ENCODE data around the gene KRTAP5-4. TPM values are rescaled to one million over a fixed set of nuclear protein-coding genes. Genes with fewer than 3 reads are reported as not detected.

The KRTAP5-4 gene
- total RNA-seq, 1 experiment from 2014 or later: not detected

DNA sequence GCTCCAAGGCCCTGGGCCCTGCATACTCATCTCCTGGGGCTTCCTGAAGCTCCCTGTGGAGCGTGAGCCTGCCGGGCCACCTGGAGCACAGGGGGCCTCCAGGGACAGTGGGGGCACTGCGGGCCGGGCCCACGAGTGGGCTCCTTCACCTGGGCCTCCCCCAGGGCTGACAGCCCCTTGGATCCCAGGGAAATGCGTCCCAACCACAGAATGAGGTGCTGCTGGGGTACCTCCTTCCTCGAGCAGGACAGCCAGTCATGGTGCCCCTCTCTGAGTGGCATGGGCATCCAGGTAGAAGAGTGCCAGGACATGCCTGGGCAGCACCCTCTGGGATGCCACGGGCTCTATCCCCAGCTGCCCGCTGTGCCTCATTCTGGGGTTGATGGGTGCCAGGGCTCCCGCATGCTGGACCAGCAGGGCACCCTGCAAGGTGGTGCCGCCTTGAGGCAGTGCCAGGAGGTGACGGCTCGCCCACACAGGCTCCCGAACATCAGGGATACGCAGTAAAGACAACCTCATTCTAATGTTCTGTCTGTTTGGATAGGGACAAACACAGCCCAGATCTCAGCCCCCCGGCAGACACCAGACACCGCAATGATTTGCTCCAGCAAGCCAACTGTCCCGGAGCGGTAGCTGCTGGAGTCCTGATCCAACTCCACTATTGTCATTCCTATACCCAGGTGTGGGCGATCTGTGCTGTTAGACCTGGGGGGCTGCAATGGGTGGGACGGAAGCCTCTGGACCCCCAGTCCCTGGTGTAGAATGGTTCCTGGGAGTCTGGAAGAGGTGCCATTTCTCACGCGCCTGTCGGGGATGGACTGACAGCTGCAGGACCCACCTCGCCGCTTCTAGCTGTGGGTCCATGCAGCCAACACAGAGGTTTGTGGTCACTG is 33.5 kb upstream of the KRTAP5-4 start:
- H3K36me3 Mint-ChIP-seq (ENCODE audit: insufficient read depth, unreplicated experiment): no peaks in the 10 kb centered on the region
- H3K4me3 Mint-ChIP-seq (ENCODE audit: low read depth, unreplicated experiment): no peak overlapping the region
- DNase-seq: no peak
- H3K27me3 Mint-ChIP-seq (ENCODE audit: unreplicated experiment): peaks cover 90% of the 10 kb centered on the region
- H3K9me3 Mint-ChIP-seq (ENCODE audit: low read depth, unreplicated experiment): no peaks in the 10 kb centered on the region
- no peaks in the 10 kb centered on the region for H3K4me1 Mint-ChIP-seq (ENCODE audit: low read depth, unreplicated experiment)
- no peak overlapping the region for H3K27ac Mint-ChIP-seq (ENCODE audit: unreplicated experiment)
- intact Hi-C loops (cut with micrococcal nuclease; ENCODE audit: unreplicated experiment): no loop called here
- CTCF ChIA-PET: no interaction called here
- TF ChIP-seq, protein P1, sequence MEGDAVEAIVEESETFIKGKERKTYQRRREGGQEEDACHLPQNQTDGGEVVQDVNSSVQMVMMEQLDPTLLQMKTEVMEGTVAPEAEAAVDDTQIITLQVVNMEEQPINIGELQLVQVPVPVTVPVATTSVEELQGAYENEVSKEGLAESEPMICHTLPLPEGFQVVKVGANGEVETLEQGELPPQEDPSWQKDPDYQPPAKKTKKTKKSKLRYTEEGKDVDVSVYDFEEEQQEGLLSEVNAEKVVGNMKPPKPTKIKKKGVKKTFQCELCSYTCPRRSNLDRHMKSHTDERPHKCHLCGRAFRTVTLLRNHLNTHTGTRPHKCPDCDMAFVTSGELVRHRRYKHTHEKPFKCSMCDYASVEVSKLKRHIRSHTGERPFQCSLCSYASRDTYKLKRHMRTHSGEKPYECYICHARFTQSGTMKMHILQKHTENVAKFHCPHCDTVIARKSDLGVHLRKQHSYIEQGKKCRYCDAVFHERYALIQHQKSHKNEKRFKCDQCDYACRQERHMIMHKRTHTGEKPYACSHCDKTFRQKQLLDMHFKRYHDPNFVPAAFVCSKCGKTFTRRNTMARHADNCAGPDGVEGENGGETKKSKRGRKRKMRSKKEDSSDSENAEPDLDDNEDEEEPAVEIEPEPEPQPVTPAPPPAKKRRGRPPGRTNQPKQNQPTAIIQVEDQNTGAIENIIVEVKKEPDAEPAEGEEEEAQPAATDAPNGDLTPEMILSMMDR (IDR thresholded peaks at IDR 0.05; ENCODE audit: unreplicated experiment): no peak
- no TSS peak for BruUV-seq (replicated peaks)

DNA sequence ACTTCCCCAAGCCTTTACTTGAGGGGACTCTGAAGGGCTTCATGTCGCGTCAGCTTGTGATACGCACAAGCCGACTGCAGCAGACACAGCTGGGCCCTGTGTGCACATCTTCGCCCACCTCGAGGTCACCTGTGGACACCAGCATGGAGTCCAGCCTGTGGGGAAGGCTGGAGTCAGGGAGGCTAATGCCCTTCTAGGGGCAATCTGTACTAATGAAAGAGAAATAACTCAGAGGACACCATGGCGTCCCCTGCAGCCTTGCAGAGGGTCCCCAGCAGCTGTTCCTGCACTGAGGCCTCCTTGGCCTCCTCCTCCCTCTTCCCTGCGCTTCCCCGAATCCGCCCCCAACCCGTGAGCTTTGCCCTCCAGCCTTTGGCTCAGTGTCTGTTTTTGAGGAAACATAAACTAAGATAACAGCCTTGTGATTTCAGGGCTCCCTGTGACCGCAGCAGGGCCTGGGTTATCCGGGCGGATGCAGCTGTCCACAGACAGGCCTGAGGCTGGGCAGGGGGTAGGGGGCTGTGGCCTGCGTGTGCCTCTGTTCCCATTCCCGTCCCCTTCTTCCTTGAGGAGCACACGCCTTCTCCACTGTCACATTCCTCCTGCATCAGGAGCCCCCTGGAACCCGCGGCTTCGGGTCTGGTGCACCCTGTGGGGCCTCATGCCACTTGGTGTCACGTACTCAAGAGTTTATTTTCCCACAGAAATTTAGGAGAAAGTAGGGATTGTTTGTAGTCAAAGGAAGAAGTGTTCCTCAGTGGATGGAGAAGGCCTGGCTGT is 32.6 kb upstream of the KRTAP5-4 start:
- intact Hi-C loops (cut with micrococcal nuclease; ENCODE audit: unreplicated experiment): loop anchor here (5.0 kb wide), 1 partner anchor 498 kb away; no protein-coding TSS in a partner anchor
- Mint-ChIP-seq H3K4me1 (ENCODE audit: low read depth, unreplicated experiment) (no peaks in the 10 kb centered on the region), H3K27ac (ENCODE audit: unreplicated experiment) (no peak overlapping the region), H3K9me3 (ENCODE audit: low read depth, unreplicated experiment) (no peaks in the 10 kb centered on the region), H3K36me3 (ENCODE audit: insufficient read depth, unreplicated experiment) (no peaks in the 10 kb centered on the region), H3K27me3 (ENCODE audit: unreplicated experiment) (peaks cover 85% of the 10 kb centered on the region), H3K4me3 (ENCODE audit: low read depth, unreplicated experiment) (no peak overlapping the region)
- CTCF ChIA-PET: interaction anchor here (2.2 to 3.1 kb wide), 2 partner anchors 347 to 496 kb away, joined by 28 to 54 read pairs; no protein-coding TSS in a partner anchor
- no peak for DNase-seq
- no TSS peak for BruUV-seq (replicated peaks)
- TF ChIP-seq, protein P1 (IDR thresholded peaks at IDR 0.05; ENCODE audit: unreplicated experiment): no peak

DNA sequence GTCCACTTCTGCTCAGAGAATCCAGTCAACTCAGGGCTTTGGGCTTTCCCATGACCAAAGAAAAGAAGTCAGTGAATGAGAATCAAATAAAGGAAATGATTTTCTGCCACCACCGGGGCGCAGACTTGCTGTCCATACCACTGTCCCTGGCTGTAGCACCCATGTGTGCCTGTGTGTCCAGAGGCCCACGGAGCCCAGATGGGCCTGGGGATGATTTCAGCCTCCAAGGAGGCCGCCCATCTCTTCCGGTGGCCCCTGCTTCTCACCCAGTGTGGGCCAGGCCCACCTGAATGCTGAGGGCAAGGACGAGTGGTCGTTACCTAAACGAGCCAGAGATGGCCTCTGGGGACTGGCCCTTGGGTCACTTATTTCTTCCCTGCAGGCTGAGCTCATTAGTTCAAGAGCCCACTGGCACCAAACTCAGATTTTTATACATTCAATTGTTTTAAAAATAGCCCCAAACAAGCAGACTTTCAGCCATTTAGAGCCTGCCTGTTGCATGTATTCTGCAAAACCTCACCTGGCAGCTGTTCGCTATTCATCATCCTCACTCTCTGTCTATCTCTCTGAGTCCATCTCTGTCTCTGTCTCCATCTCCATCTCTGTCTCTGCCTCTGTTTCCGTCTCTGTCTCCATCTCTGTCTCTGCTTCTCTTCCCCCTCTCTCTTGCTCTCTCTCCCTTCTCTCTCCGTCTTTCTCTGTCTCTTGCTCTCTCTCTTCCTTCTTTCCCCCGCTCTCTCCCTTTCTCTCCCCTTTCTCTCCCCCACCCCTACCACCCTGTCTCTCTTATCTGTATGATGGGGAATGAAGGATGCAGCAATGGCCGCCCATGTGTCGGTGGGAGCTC is 31.8 kb upstream of the KRTAP5-4 start:
- no peaks in the 10 kb centered on the region for H3K4me1 Mint-ChIP-seq (ENCODE audit: low read depth, unreplicated experiment)
- TF ChIP-seq, protein P1 (IDR thresholded peaks at IDR 0.05; ENCODE audit: unreplicated experiment): no peak
- BruUV-seq (replicated peaks): no TSS peak
- DNase-seq: no peak
- intact Hi-C loops (cut with micrococcal nuclease; ENCODE audit: unreplicated experiment): loop anchor here (5.0 kb wide), 1 partner anchor 499 kb away; no protein-coding TSS in a partner anchor
- H3K36me3 Mint-ChIP-seq (ENCODE audit: insufficient read depth, unreplicated experiment): no peaks in the 10 kb centered on the region
- no peaks in the 10 kb centered on the region for H3K9me3 Mint-ChIP-seq (ENCODE audit: low read depth, unreplicated experiment)
- no peak overlapping the region for H3K27ac Mint-ChIP-seq (ENCODE audit: unreplicated experiment)
- CTCF ChIA-PET: interaction anchor here (1.0 to 3.1 kb wide), 10 partner anchors 22 to 502 kb away, joined by 3 to 54 read pairs (median 14); no protein-coding TSS in a partner anchor
- H3K27me3 Mint-ChIP-seq (ENCODE audit: unreplicated experiment): peaks cover 77% of the 10 kb centered on the region
- H3K4me3 Mint-ChIP-seq (ENCODE audit: low read depth, unreplicated experiment): no peak overlapping the region
